GM18909 (cell line): Measurements from ENCODE around the gene MRPS31.
"Not testable (repeated sequence)": the region's sequence is repeated elsewhere in the genome, so short reads cannot be mapped to it uniquely, and the experiment has no call there.

Experiments
- ATAC-seq: cut with Tn5 transposase; IDR thresholded peaks from one replicate; pipeline ENCODE4 v1.9.1; 2021; ENCODE audit warnings: mild to moderate bottlenecking; ENCODE audit not compliant: unreplicated experiment, poor library complexity

The MRPS31 gene

GRCh38 chr13:40790154-40790616 lies 19.2 kb upstream of the MRPS31 start:
- ATAC-seq, result no peak

- peak; percentile 87 for ATAC-seq
Measured at GRCh38 chr13:40789275-40790153, 18.5 kb upstream of the MRPS31 start, which contains the start of gene SLC25A15. Gene SLC25A15, plus strand, starts transcription at chr13:40789611. Its CDS starts 3,616 bp downstream, at chr13:40793227.

GRCh38 chr13:40788540-40789274 lies 17.7 kb upstream of the MRPS31 start:
- not testable (repeated sequence) for ATAC-seq

- ATAC-seq, result no peak
Measured at GRCh38 chr13:40787062-40787461, 16.1 kb upstream of the MRPS31 start.

DNA sequence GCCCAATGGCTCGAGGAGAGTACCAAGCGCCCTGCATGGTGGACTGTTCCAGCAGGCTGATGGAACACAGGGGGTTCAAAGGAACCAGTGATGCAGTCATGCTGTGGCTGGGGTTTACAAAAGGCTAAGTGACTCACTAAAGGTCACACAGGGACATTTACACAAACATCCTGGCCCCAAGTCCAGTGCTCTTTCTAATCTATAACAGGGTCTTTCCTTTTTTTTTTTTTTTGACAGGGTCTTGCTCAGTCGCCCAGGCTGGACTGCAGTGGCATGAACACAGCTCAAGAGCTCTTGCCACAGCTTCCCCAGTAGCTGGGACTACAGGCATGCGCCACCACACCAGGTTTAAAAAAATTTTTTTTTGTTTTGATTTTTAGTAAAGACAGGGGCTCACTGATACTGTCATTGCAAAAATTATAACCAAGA lies 15.6 kb upstream of the MRPS31 start:
- no peak for ATAC-seq

GRCh38 chr13:40784540-40784939 lies 13.6 kb upstream of the MRPS31 start:
- ATAC-seq, result no peak

GRCh38 chr13:40782971-40783370 lies 12.0 kb upstream of the MRPS31 start:
- ATAC-seq, result not testable (repeated sequence)

GRCh38 chr13:40781717-40782116 lies 10.7 kb upstream of the MRPS31 start:
- no peak for ATAC-seq

- ATAC-seq, result no peak
Measured at GRCh38 chr13:40780822-40781401, 9.9 kb upstream of the MRPS31 start.

DNA sequence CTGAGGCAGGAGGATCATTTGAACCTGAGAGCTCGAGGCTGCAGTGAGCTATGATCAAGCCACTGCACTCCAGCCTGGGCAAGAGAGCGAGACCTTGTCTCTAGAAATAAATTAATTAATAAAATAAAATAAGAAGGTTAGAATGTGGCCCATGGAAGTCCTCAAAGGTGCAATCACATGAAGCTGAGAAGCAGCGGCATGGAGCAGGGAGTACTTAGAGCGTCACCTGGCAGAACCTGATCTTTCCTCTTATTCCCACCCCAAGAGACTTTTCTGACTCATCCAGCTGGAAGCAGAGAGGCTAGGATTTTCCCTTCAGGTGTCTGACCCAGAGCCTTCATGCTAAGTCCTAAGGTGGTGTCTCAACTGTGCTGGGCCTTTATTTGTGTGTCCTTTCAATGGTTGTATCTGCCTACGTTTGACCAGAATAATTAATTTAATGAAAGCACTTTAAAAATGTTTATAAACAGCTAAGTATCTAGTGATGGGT lies 8.9 kb upstream of the MRPS31 start:
- no peak for ATAC-seq

DNA sequence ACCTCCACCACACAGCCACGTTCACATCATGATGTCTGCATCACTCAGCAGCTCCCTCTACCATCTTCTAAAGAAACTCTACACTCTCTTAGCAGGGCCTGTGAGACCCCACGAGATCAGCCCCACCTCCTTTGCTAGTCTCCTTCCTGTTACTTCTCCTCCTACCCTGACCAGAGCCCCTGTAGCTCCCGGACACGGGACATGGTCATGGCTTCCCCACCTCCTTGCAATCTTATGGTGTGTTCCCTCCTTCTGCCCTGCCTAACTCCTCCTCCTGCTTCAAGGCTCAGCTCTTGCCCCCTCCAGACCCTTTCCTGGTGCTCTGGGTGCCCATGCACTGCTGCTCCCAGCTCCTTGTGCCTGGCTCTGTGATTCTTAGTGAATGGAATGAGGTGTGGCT lies 8.1 kb upstream of the MRPS31 start:
- no peak for ATAC-seq

GRCh38 chr13:40777809-40778175 lies 6.8 kb upstream of the MRPS31 start:
- ATAC-seq, result no peak

GRCh38 chr13:40777166-40777808 lies 6.3 kb upstream of the MRPS31 start:
- peak; percentile 86 for ATAC-seq

DNA sequence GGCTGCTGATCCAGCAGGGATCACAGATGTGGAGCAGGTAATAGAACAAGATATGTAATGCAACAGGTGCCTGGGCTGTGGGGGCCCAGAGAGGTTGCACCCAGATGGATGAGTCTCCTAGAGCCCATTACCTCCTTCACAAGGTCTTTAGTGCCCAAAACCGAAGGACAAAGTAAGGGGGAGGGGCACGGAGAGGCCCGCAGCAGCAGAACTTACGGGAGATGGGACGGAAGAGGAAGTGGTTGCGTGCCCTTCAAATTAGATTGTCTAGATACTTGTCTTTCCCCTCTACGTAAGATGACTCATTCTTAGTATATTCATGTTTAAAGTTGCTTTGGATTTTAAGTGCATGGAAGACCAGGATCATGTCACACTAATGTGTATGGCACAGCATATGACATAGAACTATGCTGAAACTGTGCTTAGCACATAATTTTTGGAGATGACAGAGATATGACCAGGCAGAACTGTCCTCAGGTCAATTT lies 5.7 kb upstream of the MRPS31 start:
- peak; percentile 62 for ATAC-seq

DNA sequence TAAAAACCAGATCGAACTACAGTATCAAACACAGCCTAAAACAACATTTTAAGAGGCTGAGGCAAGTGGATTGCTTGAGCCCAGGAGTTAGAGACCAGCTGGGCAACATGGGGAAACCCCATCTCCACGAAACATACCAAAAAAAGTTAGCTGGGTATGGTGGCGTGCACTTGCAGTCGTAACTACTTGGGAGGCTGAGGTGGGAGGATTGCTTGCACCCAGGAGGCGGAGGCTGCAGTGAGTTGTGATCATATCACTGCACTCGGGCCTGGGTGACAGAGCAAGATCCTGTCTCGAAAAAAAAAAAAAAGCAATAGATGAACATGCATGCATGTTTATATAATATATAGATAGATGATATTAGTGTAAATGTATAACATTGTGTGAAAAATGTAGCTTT lies 5.2 kb upstream of the MRPS31 start:
- no peak for ATAC-seq

- ATAC-seq, result no peak
Measured at GRCh38 chr13:40774672-40775071, 3.7 kb upstream of the MRPS31 start.

- ATAC-seq, result no peak
Measured at GRCh38 chr13:40772765-40773473, 1.9 kb upstream of the MRPS31 start.

DNA sequence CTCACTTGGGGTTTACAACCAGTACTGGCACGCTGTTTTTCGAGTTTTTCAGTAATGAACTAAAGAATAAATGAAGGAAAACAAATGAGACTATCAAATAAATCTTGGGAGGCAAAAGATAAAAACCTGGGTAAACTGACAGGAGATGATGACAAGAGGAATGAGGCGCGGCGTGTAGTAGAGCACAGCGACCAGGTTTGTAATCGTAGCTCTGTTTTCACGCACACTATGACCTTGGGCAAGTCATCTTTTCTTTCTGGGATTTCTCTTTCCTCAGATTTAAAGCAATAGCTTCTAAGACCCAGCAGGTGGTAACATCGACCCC lies 419 bp downstream of the MRPS31 start:
- ATAC-seq, result no peak

- no peak for ATAC-seq
Measured at GRCh38 chr13:40769970-40770369, 1.0 kb downstream of the MRPS31 start.

DNA sequence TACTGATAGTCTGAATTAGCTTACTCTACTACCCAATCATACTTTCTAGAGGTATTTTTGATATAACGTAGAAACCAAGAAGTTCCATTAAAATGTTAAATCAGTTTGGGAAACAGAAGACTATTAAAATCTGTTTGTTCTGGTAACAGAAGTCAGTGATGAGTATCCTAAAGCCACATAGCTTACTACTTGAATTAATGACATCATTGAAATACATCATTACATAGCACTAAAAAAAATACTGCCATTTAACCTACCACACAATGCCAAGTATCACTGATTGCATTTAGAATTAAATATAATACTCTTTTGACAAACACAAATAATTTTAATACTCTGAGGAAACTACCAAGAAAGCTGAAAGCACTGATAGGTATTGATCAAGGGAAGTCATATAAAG lies 5.4 kb downstream of the MRPS31 start:
- no peak for ATAC-seq
